Natural killer cell (primary cell): ENCODE results near the gene ZPR1. TPM values are rescaled to one million over a fixed set of nuclear protein-coding genes. Genes with fewer than 3 reads are reported as not detected.

Source experiments
- ATAC-seq, 3 donors: fragments of 150-1000 bp in 2 of 3; fragments of 200-7000 bp in 1 of 3; cut with Tn5 transposase; 1 replicate in 1 of 3; 2 replicates in 2 of 3; pipeline ENCODE4 v1.10.0; 2021; ENCODE audit warnings: mild to moderate bottlenecking in 2 of 3, moderate library complexity in 2 of 3
- DNase-seq, 2 donors: peaks; one replicate each; pipeline versions ENCODE4 v3.0.0 to v3.0.0-alpha.2; 2013 to 2021; ENCODE audit warnings: mixed read lengths in 1 of 2
- H3K27ac ChIP-seq: one replicate; pipeline ENCODE4 v1.5.1; 2013; ENCODE audit warnings: mild to moderate bottlenecking, low read length
- H3K27me3 ChIP-seq: one replicate; pipeline ENCODE4 v1.6.1; 2013; ENCODE audit warnings: low read length; ENCODE audit not compliant: control insufficient read depth, insufficient read depth
- H3K36me3 ChIP-seq: one replicate; pipeline ENCODE4 v1.6.1; 2013; ENCODE audit warnings: low read length; ENCODE audit not compliant: control insufficient read depth, insufficient read depth
- H3K4me1 ChIP-seq: one replicate; pipeline ENCODE4 v1.6.1; 2013; ENCODE audit warnings: low read length; ENCODE audit not compliant: control insufficient read depth, insufficient read depth
- H3K4me3 ChIP-seq: one replicate; pipeline ENCODE4 v1.5.1; 2013; ENCODE audit warnings: low read length
- H3K9me3 ChIP-seq: one replicate; pipeline ENCODE4 v1.6.1; 2013; ENCODE audit warnings: low read length; ENCODE audit not compliant: control insufficient read depth, insufficient read depth
- H3K27ac Mint-ChIP-seq, 2 donors: one replicate each; pipeline ENCODE4 v1.8.0; 2022; ENCODE audit warnings: mild to moderate bottlenecking in 2 of 2, mixed read lengths in 2 of 2, moderate library complexity in 1 of 2
- H3K27me3 Mint-ChIP-seq, 2 donors: one replicate each; pipeline ENCODE4 v1.8.0; 2022; ENCODE audit warnings: low read depth in 2 of 2, mixed read lengths in 2 of 2
- H3K36me3 Mint-ChIP-seq: one replicate; pipeline ENCODE4 v1.8.0; 2022; ENCODE audit warnings: mixed read lengths
- H3K4me1 Mint-ChIP-seq, 2 donors: one replicate each; pipeline ENCODE4 v1.8.0; 2022; ENCODE audit warnings: mixed read lengths in 2 of 2
- H3K4me3 Mint-ChIP-seq: one replicate; pipeline ENCODE4 v1.8.0; 2022; ENCODE audit warnings: mild to moderate bottlenecking, moderate library complexity, mixed read lengths
- H3K9me3 Mint-ChIP-seq, 2 donors: one replicate each; pipeline ENCODE4 v1.8.0; 2022; ENCODE audit warnings: mixed read lengths in 2 of 2
- CTCF ChIP-seq: fragments of 200-600 bp; IDR thresholded peaks from one replicate; pipeline ENCODE4 v1.8.0; 2022; ENCODE audit warnings: antibody characterized with exemption
- WGBS: methylation state at CpG from one replicate; pipeline ENCODE4 v1.1.7; 2013; ENCODE audit warnings: missing lambda C conversion rate; ENCODE audit not compliant: insufficient coverage; 5-methylcytosine and 5-hydroxymethylcytosine counted together
- intact Hi-C: fragments of 100-400 bp; cut with micrococcal nuclease; formaldehyde crosslinking; loops from one replicate; pipeline ENCODE4 v1.14.2; 2022
- total RNA-seq, 4 donors: library from RNA; stranded (reverse); fragments of 120-200 nt in 1 of 4; gene quantifications; one replicate each; pipeline versions ENCODE4 v1.2.3 to v1.2.4, GENCODE V29; 2013 to 2022

The ZPR1 gene
- total RNA-seq, 3 donors from 2014 or later (not counting 1 experiment from before 2014, with no cell fraction given), result 92.0 to 107 (median 92.6) TPM

- H3K27ac ChIP-seq, result no peak overlapping the region
- WGBS, result 98% methylated on average over 3 of the region's 4 CpGs
- H3K4me1 ChIP-seq, result peaks cover 30% of the 10 kb centered on the region
- intact Hi-C loops, result loop anchor here (2.0 kb wide), 1 partner anchor 438 kb away; no protein-coding TSS in a partner anchor
- peak overlapping the region; percentile 96 to 97 for H3K27ac Mint-ChIP-seq
- peaks cover 19% of the 10 kb centered on the region for H3K36me3 Mint-ChIP-seq
- H3K9me3 ChIP-seq, result no peaks in the 10 kb centered on the region
- H3K36me3 ChIP-seq, result peaks cover 28% of the 10 kb centered on the region
- no peaks in the 10 kb centered on the region for H3K27me3 Mint-ChIP-seq
- no peak for TF ChIP-seq CTCF
- peak overlapping the region; percentile 98 for H3K4me3 Mint-ChIP-seq
- no peaks in the 10 kb centered on the region for H3K9me3 Mint-ChIP-seq
- no peaks in the 10 kb centered on the region for H3K27me3 ChIP-seq
- DNase-seq, result no peak
- no peak overlapping the region for H3K4me3 ChIP-seq
- peaks cover 30 to 40% of the 10 kb centered on the region in 2 donors for H3K4me1 Mint-ChIP-seq
- no peak for ATAC-seq
Observed at GRCh38 chr11:116788975-116789374, 1.2 kb upstream of the ZPR1 start.

- DNase-seq (no peak), ATAC-seq (no peak)
- Mint-ChIP-seq H3K27ac (peak overlapping the region; percentile 96 to 97), H3K4me1 (peaks cover 30 to 41% of the 10 kb centered on the region in 2 donors), H3K36me3 (peaks cover 19% of the 10 kb centered on the region), H3K27me3 (no peaks in the 10 kb centered on the region), H3K4me3 (peak overlapping the region; percentile 98), H3K9me3 (no peaks in the 10 kb centered on the region)
- TF ChIP-seq CTCF, result no peak
- 69% methylated on average over 1 of the region's 4 CpGs for WGBS
- Histone ChIP-seq H3K27ac (peak overlapping the region; percentile 84), H3K9me3 (no peaks in the 10 kb centered on the region), H3K27me3 (no peaks in the 10 kb centered on the region), H3K4me1 (peaks cover 30% of the 10 kb centered on the region), H3K4me3 (peak overlapping the region; percentile 77), H3K36me3 (peaks cover 33% of the 10 kb centered on the region)
- intact Hi-C loops, result loop anchor here (2.0 kb wide), 1 partner anchor 438 kb away; no protein-coding TSS in a partner anchor
Observed at GRCh38 chr11:116788534-116788933, 711 bp upstream of the ZPR1 start.

- Mint-ChIP-seq H3K4me1 (peaks cover 30 to 48% of the 10 kb centered on the region in 2 donors), H3K36me3 (peaks cover 19% of the 10 kb centered on the region), H3K9me3 (no peaks in the 10 kb centered on the region), H3K4me3 (peak overlapping the region; percentile 91), H3K27me3 (no peaks in the 10 kb centered on the region), H3K27ac (peak overlapping the region; percentile 96 to 97)
- H3K36me3 ChIP-seq, result peaks cover 44% of the 10 kb centered on the region
- DNase-seq (peak in 1 of 2 donors; percentile 32), ATAC-seq (peak in 1 of 3 donors; percentile 7)
- no peaks in the 10 kb centered on the region for H3K27me3 ChIP-seq
- under 1% methylated on average over 13 of the region's 15 CpGs for WGBS
- H3K27ac ChIP-seq, result peak overlapping the region; percentile 84
- intact Hi-C loops, result loop anchor here (2.0 kb wide), 1 partner anchor 15 kb away; the partner anchor contains the start of gene BUD13
- no peak for TF ChIP-seq CTCF
- peaks cover 30% of the 10 kb centered on the region for H3K4me1 ChIP-seq
- peak overlapping the region; percentile 77 for H3K4me3 ChIP-seq
- H3K9me3 ChIP-seq, result no peaks in the 10 kb centered on the region
Observed at GRCh38 chr11:116787436-116787785, 412 bp downstream of the ZPR1 start.

- peaks cover 48% of the 10 kb centered on the region for H3K36me3 ChIP-seq
- H3K4me1 Mint-ChIP-seq, result peaks cover 30 to 48% of the 10 kb centered on the region in 2 donors
- H3K9me3 Mint-ChIP-seq, result no peaks in the 10 kb centered on the region
- no peaks in the 10 kb centered on the region for H3K27me3 Mint-ChIP-seq
- DNase-seq, result no peak
- 80% methylated on average over 5 of the region's 5 CpGs for WGBS
- peaks cover 30% of the 10 kb centered on the region for H3K4me1 ChIP-seq
- peak overlapping the region; percentile 96 to 97 for H3K27ac Mint-ChIP-seq
- H3K27ac ChIP-seq, result peak overlapping the region; percentile 84
- no peaks in the 10 kb centered on the region for H3K9me3 ChIP-seq
- H3K4me3 Mint-ChIP-seq, result peak overlapping the region; percentile 91
- TF ChIP-seq CTCF, result no peak
- no peak for ATAC-seq
- peaks cover 19% of the 10 kb centered on the region for H3K36me3 Mint-ChIP-seq
- peak overlapping the region; percentile 77 for H3K4me3 ChIP-seq
- intact Hi-C loops, result loop anchor here (2.0 kb wide), 1 partner anchor 14 kb away; the partner anchor contains the start of gene BUD13
- no peaks in the 10 kb centered on the region for H3K27me3 ChIP-seq
Observed at GRCh38 chr11:116786966-116787365, 857 bp downstream of the ZPR1 start.
